Pulmonary artery endothelial cell (primary cell): ENCODE measurements around the gene VSX2. TPM values are rescaled to one million over a fixed set of nuclear protein-coding genes. Genes with fewer than 3 reads are reported as not detected.

ENCODE experiments used
- DNase-seq: peaks from one replicate; pipeline ENCODE4 v3.0.0-alpha.2; 2011; ENCODE audit warnings: low read depth, low spot score
- total RNA-seq: library from RNA; depleted of rRNA; stranded (reverse); fragments of >200 nt; gene quantifications from 2 replicates; pipeline ENCODE4 v1.2.3, GENCODE V29; 2014

Gene VSX2
- total RNA-seq, 1 donor from 2014 or later: not detected

DNA sequence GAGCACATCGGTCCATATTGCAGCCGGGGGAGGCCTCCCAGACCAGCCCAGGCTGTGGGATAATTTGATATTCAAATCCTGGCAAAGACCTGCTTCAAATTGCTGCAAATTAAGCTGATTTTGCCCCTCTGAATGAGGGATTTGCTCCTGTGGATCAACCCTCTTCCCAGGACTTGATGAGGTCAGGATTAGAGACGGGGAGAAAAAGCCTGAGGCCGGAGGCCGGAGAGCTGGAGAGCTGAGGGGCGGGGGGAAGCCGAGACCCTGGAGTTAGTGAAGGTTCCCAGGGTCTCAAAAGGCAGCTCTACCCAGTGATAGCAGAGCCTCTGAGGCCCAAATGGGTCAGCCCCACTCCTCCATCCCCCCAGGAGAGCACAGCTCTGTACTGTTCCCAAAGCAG lies 17.5 kb upstream of the VSX2 start:
- DNase-seq: no peak

DNA sequence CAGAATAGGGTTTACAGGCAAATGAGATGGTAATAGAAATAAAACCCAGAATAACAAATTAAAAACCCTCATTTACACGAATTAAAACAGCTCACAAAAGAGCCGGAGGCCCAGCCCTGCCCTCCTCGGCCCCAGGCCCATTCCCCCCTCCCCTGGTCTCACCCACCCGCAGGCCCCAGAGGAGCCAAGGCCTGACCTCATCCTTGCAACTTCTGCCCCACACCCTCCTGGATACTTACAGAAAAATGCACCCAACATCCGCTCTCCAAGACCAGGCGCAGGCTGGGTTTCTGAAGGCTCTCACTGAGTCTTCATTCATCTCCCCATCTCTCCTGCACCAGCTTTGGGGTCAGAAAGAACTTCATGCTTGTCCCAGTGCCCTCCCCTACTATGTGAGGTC lies 16.2 kb upstream of the VSX2 start:
- DNase-seq: no peak

DNA sequence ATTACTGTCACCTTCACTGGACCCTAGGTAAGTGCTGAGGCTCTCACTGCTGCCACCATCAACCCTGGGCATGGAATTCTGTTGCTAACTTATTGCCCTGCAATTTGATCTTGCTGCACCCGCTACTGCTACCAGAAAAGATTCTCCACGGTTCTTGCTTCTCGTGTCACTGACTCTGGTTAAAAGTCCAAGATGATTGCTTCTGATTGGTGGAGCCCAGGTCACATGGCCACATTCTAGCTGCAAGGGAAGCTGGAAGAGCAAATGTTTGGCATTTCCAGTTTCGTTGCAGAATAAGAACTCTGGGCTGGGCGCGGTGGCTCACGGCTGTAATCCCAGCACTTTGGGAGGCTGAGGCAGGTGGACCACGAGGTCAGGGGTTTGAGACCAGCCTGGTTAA lies 7.5 kb upstream of the VSX2 start:
- DNase-seq: no peak

DNA sequence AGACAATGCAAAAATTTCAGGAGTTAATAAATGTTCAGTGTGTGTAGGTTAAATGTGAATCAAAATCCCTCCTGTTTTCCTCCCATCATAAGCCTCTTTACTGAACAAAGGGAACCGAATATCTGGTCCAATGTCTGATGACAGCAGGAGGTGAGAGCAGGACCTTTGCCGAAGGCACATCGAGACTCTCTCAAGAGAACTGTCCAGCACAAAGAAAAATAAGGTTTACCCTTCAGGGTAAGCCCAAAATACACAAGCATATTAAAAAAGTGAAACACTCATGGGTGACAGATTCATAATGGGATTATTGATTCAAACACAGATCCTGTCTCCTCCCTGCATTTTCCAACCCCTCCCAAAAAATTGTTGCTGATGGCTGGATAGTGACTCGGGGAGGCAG lies 4.2 kb upstream of the VSX2 start:
- no peak for DNase-seq

DNA sequence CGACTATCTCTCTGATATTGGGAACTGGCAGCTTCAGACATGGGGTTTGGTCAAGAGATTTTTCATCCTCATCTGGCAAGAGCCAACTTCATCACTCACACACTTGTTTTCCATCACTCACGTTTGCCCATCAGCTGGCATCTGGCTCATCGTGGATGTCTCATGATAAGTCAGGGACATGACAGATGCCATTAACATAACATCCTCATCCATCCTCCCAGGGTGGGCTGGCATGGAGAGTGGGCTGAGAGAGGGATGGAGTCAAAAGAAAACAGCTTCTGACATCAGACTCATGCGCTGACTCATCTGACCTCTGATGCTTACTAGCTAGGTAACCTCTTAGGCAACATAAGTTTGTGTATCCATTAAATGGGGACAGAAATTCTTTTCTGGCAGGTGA lies 1.8 kb upstream of the VSX2 start:
- no peak for DNase-seq

DNA sequence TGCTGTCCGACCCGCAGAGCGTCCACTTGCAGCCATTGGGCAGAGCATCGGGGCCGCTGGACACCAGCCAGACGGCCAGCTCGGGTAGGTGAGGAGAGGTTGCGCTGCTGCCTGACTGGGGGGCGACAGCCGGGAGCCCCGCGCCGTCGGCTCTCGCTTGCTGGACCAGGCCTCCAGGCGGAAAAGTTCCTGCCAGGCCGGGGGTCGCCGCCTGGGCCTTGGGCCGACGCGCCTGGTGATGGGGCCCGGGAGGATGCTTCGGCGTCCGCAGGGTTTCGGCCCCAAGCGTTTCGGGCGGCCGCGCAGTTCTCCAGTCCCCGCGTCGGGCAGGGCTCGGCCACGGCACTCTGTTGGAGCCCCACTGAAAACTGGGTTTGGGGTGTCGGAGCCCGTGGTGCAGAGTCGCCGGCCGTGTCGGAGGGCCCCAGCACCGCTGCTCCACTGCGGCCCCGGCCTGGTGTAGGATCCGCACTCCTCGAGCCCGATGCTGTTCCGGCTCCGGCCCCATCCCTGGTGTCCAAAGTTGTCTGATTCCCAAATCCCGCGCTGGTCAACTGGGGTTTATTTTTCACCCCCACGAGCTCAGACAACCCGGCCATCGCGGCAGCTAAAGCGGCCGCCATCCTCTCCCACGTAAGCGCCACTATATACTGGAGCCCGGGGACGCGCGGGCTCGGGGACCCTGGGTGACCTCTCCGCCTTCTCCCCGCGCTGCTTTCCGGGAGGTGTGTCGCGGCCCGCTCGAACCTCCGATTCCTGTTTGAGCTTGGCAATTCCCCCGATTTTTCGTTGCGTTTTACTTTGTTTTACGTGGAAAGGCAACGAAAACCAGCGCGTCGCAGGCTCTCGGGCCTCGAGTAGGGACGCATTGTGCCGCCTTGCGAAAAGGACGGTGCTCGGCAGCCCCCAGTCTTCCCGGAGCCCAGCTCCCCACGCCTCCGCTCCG lies 872 bp downstream of the VSX2 start:
- DNase-seq: no peak

DNA sequence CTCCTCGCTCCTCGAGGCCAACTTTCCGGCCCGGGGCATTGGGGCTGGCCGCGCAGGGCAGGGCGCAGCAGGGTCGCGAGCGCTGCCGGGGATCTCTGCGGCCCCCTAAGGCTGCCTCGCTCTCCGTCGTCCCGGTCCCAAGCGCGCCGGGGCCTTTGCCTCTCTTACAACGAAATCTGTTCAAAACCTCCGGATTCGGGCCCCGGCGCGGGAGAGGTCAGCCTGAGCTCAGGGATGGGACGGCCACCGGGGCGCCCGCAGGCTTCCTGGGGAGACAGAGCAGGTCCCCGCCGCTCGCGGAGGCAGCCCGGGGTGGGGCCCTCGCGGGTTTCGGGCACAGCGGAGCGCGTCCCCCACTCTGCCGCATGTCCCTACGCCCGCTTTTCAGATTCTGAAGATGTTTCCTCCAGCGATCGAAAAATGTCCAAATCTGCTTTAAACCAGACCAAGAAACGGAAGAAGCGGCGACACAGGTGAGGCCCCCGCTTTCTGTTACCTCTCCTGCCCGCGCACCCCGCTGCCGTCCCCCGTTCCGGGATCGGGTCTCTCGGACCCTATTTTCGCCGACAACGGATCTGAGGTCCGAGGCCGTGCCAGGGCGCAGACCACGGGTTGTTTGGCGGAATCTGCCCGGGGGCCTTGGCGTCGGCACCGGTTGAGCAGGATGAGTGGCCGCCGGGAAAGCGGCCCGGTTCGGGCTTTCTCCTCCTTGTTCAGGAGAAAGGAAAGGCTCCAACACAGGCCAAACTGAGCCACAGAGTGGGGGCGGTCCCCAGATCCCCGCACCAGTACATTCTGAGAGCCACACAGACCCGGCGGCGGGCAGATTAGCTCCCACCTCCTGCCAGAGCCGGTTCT lies 1.8 kb downstream of the VSX2 start:
- DNase-seq: no peak

DNA sequence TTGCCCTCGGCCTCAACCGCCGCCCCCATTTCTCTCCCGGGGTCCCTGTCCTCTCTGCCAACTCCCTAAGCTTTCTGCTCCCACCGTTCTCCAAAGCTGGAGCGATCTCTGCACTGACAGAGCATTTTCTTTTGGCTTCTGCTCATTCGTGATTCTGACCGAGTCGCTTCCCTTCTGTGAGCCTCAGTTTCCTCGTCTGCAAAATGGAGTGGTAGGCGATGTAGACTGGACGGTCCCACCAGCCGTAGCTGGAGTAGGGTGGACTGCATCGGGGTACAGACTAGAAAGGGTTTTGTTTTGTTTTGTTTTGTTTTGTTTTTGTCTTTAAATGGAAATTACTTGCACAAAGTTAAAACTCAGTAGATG lies 2.4 kb downstream of the VSX2 start:
- DNase-seq: no peak

DNA sequence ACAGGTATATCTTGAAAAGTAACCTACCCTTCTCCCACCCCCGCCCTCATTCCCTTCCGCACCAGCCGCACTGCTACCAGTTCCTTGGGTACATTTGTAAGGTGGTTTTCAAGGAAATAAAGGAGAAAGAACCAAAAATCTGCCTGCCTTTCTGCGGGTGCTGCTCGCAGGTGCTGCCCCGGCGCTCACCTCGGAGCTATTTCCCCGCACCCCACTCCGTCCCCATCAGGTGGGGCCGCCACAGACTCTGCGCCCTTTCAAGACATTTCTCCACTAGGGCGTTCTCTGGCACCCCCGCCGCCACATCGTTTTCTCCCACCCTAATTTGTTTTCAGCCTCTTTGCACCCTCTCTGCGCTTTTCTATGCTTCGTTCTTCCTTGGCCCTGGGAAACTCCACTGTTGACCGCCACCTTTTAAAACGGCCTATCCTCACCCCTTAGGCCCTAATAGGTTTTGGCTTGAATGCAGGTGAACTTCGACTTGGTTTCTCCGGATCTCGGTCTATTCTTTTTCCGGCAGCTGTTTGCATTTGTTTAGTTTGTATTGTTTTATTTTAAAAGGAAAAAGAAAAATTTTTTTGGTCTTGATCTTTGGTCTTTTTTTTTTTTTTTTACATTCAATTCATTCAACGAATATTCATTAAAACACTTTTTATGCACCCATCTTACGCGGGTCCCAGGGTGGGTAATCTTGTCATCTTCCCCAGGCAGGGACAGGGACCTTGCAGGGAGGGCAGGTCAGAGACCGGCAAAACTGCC lies 3.0 kb downstream of the VSX2 start:
- no peak for DNase-seq

DNA sequence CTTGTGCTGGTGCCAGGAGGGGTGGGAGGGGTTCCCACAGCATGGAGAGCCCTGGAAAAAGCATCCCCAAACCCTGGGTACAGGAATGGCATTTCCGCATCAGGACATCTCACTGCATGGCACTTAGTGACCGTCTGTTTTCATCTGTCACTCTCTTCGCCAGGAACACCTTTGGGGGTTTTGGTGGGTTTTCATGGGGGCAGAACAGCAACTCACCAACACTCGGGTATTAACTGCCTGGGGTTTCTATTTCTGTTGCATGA lies 3.5 kb downstream of the VSX2 start:
- no peak for DNase-seq

DNA sequence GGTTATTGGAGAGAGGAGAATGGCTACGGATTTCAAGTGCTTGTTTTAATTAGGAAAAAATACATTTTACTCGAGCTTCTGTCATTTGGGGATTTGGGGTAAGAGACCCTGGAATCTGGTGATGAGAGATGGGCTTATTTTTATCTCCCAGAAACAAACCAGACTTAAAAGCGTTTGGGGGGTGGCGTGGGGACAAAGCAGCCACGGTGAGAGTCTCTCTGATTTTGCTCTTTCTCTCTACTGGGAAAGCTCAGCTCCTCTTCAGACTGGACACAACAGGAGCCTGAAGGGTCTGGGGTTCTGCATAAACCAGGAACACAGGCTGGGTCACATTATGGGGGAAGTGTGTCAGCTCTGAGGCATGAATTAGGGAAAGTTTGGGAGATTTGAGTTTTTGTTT lies 3.8 kb downstream of the VSX2 start:
- no peak for DNase-seq

DNA sequence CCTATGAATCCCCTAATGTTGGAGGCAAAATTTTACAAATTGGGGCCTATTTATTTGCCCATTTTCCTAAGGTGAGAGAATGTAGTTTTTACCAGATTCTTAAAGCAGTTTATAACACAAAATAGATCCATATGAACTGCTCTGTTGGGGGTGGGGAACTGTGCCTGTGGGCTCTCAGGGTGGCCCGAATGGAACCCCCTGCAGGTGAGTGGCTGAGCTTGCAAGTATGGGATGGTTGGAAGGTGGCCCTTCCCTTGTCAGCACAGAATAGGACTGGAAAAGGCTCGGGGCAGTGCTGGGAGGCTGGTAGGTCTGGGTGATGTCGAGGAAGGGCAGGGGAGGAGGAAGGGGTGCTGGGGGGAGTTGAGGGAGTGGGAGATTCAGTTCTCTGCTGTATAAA lies 4.9 kb downstream of the VSX2 start:
- DNase-seq: no peak

DNA sequence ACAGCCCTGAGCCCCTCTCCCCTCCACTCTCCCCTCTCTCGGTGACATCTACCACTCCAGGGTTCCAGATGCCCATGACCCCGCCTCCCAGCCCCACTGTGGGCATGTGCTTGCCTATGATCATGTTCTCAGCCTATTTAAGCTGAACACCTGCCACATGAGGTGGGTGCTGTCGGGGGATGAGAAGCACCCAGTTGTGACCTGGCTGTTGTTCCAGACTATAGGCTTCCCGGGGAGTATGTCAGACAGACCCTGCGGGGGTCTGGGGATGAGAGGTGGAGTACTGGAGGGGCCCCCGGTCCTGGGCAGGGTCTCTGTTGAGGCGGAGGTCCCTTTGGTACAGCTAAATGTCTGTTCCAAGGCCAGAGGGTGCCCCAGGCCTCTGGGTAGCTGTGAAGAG lies 6.0 kb downstream of the VSX2 start:
- DNase-seq: no peak

DNA sequence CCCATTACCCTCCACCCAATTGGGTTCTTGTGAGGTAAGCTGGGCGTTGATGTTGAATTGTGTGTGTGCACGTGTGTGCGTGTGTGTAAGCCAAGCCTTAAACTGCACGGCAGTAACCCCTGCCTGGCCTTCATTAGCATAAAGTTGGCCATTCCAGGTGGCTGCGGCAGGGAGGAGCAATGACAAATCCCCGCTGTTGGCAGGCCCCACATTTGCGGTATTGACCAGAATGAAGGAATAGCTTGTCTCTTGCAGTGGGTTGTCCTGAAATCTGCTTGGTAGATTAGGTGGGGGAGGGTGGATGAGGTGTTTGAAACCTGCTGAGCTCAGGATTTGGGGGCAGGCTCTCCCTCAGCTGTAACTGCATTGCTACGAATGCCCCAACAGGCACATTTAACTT lies 7.3 kb downstream of the VSX2 start:
- DNase-seq: no peak

DNA sequence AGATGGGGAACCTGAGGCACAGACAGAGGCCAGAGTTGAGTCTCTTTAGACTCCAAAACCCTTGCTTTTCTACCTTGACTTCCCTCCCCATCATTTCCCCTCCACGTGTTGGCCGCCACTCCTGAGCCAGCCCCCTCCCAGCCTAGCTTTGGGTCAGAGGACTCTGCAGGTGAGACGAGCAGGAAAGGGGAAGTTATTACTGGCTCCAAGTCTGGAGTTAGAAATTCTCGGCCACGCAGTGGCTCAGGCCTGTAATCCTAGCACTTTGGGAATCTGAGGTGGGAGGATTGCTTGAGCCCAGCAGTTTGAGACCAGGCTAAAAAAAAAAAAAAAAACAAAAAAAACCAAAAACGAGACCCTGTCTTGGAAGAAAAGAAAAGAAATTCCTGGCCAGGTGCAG lies 8.8 kb downstream of the VSX2 start:
- no peak for DNase-seq

DNA sequence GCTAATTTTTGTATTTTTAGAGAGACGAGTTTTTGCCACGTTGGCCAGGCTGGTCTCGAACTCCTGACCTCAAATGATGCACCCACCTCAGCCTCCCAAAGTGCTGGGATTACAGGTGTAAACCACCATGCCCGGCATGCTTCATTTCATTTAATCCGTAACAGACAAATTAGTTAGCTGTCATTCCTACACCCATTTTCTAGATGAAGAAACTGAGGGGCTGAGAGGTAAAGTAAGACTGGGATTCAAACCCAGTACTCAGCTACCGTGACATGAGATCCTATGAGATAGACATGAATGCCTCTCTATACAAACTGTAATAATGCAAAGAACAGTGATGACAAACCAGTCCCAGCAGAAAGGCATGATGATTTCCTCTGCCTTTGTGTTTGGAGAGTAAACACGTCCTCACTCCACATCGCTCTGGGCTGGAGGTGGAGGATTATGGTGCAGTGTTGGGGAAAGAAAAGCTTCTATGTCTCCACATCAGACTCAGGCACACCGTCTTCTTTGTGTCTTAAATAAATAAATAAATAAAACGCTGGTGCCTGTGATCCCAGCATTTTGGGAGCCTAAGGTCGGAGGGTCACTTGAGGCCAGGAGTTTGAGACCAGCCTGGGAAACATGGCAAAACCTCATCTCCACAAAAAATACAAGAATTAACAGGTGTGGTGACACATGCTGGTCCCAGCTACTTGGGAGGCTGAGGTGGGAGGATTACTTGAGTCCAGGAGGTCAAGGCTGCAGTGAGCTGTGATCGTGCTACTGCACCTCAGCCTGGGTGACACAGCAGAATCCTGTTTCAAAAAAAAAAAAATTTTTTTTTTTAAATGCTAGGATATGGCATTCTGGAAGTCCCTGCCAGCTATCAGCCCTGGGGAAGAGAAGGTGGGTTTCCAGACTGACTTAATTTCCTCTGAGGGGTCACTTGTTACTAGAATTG lies 10.5 kb downstream of the VSX2 start:
- DNase-seq: no peak

DNA sequence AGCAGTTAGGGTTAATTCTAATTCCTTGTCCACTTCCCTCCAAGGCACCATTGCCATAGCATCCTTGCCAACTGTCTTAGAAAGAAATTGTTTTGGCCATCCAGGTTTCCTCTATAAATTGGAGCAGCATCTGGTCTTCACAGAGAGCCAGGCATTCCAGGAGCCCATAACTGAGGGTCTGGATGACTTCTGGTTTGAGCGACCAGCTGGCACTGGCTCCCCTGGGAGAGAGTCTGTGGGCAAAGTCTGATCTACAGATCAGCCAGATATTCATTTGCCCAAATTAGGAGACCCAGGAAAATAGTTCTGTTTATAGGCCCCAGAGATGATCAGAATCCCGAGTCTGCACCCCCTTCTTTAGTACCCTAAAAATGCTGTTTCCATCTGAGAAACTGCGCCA lies 16.0 kb downstream of the VSX2 start:
- no peak for DNase-seq

DNA sequence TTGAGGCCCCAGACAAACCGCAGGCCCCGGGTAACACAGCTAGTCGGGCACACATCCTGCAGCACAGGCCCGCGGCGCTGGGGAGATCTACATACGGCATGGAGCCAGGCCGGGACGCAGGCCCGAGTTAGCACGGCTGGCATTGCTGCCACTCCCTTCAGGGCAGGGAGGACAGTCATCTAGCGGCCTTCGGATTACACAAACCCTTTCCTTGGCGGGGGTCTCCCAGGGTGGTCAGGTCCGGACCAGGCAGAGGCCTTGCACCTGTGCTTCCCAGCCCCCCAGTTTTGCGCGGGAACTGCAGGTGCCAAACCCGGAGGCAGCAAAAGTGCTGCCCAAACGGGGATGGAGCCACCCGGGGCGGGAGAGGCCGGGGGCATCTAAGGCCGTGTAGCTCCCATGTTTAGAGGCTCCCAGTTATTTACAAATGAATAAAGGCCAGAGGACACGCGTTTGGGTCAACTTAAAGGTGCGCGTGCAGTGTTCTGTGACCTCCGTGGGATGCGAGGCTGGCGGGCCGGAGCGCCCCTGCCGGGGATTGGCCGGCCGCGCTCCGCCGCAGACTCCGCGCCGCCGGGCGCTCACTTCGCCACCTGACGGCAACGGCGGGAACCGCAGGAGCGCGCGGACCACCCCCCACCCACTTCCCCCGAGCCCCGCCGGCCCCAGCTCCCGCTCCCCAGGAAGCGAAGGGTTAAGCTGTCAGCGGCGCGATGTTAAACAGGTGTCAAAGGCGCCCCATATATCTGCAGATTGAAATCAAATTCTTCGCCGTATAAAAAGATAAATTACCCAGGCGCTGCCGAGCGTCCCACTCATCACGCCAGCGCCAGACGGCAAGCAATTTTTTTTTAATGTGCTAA lies 18.1 kb downstream of the VSX2 start:
- no peak for DNase-seq

DNA sequence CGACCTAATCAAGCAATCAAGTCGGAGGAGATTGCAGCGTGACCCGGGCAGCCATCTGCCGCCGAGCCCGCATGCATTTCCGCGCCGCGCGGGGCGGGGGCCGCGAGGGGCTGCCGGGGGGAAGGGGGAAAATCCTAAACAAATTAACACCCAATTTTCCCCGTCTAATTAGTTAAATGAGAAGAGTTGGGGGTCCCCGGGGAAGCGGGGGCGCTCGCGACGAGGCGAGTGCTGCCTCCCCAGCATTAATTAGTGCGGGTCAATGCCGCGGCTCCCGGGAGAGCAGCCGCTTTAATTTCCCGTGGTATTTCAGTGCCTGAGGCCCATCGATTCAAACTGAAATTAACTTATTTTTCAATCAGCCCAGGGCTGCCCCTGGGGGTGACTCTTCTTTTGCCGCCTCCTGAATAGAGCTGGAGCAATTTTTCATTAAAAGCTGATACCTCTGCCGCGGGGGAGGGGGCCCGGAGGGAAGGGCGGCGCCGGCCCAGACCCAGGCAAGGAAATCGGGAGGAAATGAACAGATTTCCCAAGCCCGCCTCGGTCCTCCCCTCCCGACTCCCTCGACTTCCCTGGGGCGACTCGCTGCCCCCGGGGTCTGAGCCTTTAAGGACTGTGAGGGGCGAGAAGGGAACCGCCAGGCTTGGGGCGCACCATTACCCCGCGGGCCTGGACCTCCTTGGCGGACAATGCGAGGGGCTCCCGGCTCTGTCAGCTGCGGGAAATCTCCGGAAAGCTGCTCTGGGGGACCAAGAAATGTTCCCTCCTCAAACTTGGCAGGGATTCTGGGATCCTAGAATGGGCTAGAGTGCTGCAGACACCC lies 18.9 kb downstream of the VSX2 start:
- DNase-seq: no peak

DNA sequence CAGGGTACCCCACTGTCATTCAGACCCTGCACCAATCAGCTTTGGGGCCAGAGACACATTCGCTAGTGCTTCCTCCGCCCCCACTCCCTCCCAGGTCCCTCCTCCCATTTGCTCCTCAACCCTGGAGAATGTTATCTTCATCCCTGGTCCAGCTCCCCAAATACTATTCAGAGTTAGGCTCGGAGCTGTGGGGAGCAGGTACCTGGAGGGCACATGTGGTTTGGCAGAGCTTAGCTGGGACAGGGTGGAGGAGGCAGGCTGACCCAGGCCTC lies 19.5 kb downstream of the VSX2 start:
- DNase-seq: no peak
